AG08396 (cell line): Measurements from ENCODE around the gene PWWP2B.

Experiments
- DNase-seq: peaks from one replicate; pipeline ENCODE4 v3.0.0; 2012; ENCODE audit warnings: low spot score, mixed read lengths

PWWP2B gene

GRCh38 chr10:132419538-132420468, 22.8 kb downstream of the PWWP2B start:
- DNase-seq: no peak

- DNase-seq: no peak
Observed at GRCh38 chr10:132420469-132420980, 23.5 kb downstream of the PWWP2B start.

GRCh38 chr10:132420981-132421846, 24.2 kb downstream of the PWWP2B start:
- peak; percentile 89 for DNase-seq

- DNase-seq: no peak
Observed at GRCh38 chr10:132421847-132422751, 25.1 kb downstream of the PWWP2B start.

- no peak for DNase-seq
Observed at GRCh38 chr10:132422903-132423825, 26.2 kb downstream of the PWWP2B start.

- DNase-seq: no peak
Observed at GRCh38 chr10:132423966-132424861, 27.2 kb downstream of the PWWP2B start.

- DNase-seq: no peak
Observed at GRCh38 chr10:132425029-132425756, 28.2 kb downstream of the PWWP2B start.

- no peak for DNase-seq
Observed at GRCh38 chr10:132425757-132426155, 28.8 kb downstream of the PWWP2B start.

GRCh38 chr10:132427006-132427771, 30.2 kb downstream of the PWWP2B start:
- DNase-seq: no peak

GRCh38 chr10:132427939-132428367, 31.0 kb downstream of the PWWP2B start:
- DNase-seq: no peak

- no peak for DNase-seq
Observed at GRCh38 chr10:132428486-132428995, 31.5 kb downstream of the PWWP2B start.

- no peak for DNase-seq
Observed at GRCh38 chr10:132429281-132430230, 32.6 kb downstream of the PWWP2B start.

- DNase-seq: no peak
Observed at GRCh38 chr10:132430231-132430743, 33.3 kb downstream of the PWWP2B start.

- no peak for DNase-seq
Observed at GRCh38 chr10:132430861-132431271, 33.9 kb downstream of the PWWP2B start.

- DNase-seq: no peak
Observed at GRCh38 chr10:132431537-132432175, 34.7 kb downstream of the PWWP2B start.

GRCh38 chr10:132432176-132432540, 35.2 kb downstream of the PWWP2B start:
- no peak for DNase-seq
